Left lobe of liver (tissue), 2 donors: ENCODE results near the gene MALSU1. TPM values are rescaled to one million over a fixed set of nuclear protein-coding genes. Genes with fewer than 3 reads are reported as not detected.

Source experiments
- ATAC-seq: fragments of 200-7000 bp; cut with Tn5 transposase; one replicate; pipeline ENCODE4 v1.9.1; 2020; ENCODE audit warnings: mild to moderate bottlenecking, moderate library complexity
- DNase-seq: peaks from one replicate; pipeline ENCODE4 v3.0.0-alpha.2; 2020; ENCODE audit warnings: low spot score
- total RNA-seq: library from RNA; stranded (reverse); gene quantifications from one replicate; pipeline ENCODE4 v1.2.1, GENCODE V29; 2021
- donor health status: DM: no; HTN: no; CAD: no; lungs with moderate emphysema.
- donor health status: DM: no; HTN: yes; CAD: no.

Gene MALSU1
- total RNA-seq = 44.4 TPM

DNA sequence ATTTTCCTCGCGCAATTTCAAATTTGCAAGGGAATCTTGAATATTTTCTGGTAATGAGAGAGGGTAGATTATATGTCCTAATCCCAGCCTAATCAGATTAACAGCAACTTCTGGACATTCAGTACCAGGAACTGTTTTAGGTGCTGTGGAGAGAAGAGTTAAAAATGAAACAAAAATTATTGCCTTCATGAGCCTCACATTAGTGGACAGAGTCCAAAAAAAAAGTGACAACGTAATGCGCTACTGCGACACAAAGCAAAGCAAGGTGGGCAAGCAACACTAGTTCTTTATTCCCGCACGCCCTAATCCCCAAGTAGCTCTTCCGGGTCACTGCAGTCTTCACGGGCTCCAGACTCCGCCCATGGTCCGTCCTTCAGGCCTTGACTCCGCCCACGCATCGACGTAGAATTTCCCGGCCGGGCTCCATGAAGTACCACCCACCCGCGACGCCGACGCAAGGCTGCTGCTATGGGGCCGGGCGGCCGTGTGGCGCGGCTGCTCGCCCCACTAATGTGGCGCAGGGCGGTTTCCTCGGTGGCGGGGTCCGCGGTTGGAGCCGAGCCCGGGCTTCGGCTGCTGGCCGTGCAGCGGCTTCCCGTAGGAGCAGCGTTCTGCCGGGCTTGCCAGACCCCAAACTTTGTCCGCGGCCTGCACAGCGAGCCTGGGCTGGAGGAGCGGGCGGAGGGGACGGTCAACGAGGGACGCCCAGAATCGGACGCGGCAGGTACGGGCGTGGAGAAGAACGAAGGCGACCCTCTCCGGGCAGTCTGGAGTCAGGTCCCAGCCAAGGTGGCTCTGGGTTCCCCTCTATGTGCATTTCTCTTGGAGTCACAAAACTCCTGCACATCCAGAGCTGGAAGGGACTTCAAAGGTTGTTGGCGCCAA lies at the start of gene MALSU1:
Gene MALSU1, plus strand, starts transcription at position 455 of the 885 bp plus-strand sequence. Its CDS starts 14 bp downstream, at position 469.
- ATAC-seq = peak; percentile 96
- peak; percentile 97 for DNase-seq

DNA sequence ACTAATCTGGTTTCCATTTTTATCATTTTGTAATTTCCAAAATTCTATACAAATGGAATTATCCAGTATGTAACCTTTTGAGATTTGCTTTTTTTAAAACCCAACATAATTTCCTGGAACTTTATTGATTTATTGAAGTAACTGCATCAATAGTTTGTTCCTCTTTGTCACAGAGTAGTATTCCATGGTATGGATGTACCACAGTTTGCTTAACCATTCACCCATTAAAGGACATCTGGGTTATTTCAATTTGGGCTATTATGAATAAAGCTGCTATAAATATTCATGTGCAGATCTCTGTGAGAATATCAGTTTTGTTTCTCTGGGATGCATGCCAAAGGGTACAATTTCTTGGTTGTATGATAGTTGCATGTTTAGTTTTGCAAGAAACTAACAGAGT lies 49.7 kb upstream of the MALSU1 start:
- no peak for DNase-seq
- no peak for ATAC-seq

DNA sequence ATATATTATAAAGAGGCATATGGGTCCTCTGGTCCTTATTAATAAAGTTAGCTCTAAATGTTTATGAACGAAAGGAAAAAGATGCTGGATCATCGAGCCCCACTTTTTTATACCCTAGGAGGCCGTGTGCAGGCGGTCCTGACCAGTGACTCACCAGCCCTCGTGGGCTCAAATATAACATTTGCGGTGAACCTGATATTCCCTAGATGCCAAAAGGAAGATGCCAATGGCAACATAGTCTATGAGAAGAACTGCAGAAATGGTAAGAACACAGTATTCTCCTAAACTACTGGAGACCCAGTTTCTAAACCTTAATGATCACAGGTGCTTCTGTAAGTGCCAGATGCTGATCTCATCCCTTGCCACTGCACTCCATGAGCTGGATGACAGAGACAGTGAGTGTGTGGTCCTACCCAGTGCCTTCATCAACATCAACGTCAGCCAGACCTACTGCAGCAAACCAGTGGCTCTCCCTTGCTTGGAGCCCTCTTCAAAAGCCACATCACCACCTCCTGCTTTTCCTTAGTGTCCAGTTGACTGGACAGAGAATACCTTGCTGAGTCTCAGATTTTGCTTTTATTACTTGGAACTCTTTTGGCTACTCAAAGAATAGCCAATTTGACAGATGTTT lies 45.0 kb upstream of the MALSU1 start:
- DNase-seq = no peak
- no peak for ATAC-seq

DNA sequence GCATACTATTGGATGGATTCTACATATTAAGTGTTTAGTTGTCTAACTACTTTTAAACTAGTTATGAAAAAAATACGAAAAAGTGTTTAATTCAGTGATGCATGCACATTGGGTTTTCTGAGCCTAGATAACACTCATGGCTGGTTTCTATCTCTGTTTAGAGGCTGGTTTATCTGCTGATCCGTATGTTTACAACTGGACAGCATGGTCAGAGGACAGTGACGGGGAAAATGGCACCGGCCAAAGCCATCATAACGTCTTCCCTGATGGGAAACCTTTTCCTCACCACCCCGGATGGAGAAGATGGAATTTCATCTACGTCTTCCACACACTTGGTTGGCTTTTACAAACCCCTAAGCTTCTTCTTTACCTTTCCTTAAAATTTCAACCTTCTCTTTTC lies 42.4 kb upstream of the MALSU1 start:
- no peak for ATAC-seq
- DNase-seq = no peak

DNA sequence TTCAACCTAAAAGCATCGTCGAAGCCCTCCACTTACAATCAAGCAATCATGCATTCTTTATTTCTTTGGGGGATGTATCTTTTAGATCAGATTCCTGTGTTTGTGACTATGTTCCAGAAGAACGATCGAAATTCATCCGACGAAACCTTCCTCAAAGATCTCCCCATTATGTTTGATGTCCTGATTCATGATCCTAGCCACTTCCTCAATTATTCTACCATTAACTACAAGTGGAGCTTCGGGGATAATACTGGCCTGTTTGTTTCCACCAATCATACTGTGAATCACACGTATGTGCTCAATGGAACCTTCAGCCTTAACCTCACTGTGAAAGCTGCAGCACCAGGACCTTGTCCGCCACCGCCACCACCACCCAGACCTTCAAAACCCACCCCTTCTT lies 38.8 kb upstream of the MALSU1 start:
- DNase-seq (no peak), ATAC-seq (no peak)

DNA sequence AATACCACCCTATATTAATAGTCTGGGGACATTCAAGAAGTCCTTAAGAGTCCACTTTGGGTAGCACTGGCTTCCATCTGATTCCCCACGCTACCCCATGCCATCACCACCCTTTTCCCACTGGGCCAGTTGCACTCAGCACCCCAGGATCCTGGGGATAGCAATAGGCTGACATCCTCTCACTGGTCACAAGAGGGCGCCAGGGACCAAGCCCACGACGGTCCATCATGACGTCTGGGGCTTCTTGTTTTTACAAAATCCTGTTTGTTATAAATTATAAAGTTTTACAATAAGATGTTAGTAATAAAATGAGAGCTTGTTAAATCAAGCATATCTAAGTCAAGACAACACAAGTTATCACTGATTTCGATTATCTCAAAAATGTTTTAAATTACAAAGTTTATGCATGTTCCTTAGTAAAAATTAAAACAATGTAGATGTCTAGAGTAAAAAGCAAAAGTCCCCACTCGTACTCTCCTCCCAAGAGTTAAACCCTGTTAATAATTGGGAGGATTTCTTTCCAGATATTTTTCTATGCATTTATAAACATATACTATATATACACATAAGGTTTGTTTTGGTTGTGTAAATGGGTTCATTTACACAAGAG lies 37.2 kb upstream of the MALSU1 start:
- DNase-seq = peak; percentile 53
- peak; percentile 94 for ATAC-seq

DNA sequence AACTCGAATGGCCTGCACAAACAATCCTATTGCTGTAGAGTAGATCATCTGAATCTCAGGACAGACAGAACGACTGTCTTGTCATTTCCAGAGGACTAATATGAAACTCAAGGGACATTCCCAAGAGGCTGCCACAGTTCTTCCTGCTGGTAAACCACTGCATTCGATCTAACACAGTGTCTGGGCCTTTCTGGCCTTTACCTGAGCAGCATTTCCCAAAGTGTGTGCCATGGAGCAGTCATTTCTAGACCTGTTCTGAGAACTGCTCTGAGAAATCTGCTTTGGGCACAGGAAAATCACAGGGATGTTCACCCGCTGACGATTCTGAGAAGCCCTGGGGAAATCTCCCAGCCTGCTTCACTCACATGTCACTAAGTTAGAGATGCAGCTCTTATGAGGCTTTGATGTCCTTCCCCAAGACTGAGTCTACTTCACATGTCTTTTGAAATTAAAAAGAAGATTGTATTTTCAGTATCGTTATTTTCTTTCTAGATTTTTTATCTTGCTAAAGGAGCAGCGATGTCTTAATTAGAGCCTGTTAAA lies 34.2 kb upstream of the MALSU1 start:
- DNase-seq = no peak
- ATAC-seq = no peak

DNA sequence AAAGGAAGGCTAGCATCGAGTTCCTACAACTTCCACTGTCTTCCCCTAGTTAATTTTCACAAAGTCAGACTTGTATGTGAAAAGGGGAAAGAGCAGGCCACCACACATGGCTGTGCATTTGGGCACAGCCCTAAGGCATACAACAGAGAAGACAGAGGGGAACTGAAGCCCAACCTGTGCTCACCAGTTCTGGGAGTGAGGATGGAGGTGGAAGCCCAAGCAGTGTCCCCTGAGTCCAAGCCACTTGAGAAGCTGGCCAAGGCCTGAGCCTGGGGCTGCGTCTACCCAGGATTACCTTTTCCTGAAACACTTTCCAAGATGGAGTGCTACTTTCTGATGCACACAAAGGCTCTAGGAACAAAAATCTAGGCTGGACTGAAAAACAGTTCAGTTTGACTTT lies 32.2 kb upstream of the MALSU1 start:
- ATAC-seq (no peak), DNase-seq (no peak)

DNA sequence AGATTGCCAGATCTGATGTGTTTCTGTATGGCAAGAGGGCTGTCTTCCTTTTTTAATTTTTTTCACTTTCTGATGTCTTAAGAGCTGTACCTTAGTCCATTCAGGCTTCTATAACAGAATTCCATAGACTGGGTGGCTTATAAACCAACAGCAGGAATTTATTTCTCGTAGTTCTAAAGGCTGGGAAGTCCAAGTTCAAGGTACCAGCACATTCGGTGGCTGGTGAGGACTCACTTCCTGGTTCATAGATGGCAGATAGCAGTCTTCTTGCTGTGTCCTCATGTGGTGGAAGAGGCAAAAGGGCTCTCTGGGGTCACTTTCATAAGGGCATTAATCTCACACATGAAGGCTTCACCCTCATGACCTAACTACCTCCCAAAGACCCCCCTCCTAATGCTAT lies 31.8 kb upstream of the MALSU1 start:
- ATAC-seq = no peak
- DNase-seq = no peak

DNA sequence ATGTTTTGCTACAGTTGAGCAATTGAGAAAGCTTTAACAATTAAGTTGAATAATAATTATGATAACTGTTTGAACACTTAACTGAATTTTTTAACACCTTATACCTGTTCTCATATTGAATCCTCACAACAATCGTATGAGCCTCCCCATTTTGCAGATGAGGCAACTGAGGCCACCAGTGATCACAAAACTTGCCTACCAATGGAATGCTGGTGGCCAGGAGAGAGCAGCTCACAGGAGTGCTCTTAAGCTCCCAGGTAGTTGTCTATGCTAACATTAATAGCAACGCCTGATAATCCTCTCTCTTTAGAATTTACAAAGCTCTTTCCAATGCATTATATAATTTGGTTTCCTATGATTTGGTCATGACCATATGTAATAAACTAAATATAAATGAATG lies 31.0 kb upstream of the MALSU1 start:
- ATAC-seq (no peak), DNase-seq (no peak)

DNA sequence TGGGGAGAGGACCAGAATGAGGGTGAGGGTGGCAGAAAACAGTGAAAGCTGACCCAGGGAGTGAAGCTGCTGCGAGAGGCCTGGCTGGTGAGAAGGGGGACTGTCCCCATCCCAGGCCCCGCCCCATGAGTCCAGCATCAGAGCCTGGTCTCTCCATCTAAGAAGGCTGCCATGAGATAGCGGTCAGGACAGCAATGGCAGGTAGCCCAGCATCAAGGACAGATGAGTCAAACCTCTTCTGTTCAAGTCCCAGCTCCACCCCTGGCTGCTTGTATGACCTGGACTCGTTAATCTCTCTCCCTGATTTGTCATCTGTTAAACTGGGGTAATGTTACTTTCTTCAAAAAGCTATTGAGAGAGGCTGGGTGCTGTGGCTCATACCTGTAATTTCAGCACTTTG lies 30.4 kb upstream of the MALSU1 start:
- ATAC-seq (no peak), DNase-seq (no peak)

DNA sequence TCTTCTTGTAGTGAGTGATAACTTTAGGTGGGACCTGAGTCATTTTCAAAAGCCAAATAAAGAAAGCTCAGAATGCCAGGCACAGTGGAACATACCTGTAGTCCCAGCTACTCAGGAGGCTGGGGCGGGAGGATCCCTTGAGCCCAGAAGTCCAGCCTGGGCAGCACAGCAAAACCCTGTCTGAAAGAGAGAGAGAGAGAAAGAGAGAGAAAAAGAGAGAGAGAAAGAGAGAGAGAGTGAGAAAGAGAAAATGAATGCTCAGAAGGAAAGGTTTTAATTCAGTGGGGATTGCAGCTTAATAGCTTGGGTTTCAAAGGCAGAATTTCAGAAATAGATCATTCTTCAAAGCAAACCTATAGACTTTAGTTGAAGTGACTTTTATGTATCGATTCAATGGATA lies 26.9 kb upstream of the MALSU1 start:
- ATAC-seq = no peak
- no peak for DNase-seq

DNA sequence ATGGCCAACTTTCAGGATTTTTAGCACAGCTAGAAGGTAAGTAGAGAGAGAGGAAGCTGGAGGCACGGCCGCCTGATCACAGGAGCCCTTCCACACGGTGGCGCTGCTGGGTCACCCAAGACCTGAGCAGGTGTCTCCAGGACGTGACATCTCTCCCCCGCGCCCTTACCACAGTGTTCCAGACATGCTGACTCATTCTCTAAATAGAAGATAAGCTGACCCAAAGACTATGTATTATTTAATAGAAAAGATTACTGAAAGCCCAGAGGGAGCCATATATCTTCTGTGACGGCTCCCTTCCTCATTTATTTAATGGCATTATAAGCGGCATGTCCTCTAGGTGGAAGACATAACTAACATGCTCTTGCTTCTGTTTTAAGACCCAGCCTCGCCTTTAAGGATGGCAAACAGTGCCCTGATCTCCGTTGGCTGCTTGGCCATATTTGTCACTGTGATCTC lies 26.0 kb upstream of the MALSU1 start:
- DNase-seq = peak; percentile 91
- ATAC-seq = peak; percentile 99

DNA sequence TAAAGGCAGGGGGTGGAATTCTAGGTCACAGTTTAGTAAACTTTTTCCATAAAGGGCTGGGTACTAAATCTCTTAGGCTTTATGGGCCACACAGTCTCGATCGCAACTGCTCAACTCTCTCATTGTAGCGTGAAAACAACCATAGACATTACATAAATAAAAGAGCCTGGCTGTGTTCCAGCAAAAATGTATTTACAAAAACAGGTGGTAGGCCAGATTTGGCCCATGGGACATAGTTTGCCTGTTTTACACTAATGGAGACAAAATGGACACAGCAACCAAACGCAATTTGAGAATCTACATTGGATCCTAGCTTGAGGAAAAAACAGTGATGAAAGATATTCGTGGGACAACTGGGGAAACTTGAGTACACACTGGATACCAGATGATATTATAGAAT lies 23.2 kb upstream of the MALSU1 start:
- ATAC-seq = no peak
- DNase-seq = no peak

DNA sequence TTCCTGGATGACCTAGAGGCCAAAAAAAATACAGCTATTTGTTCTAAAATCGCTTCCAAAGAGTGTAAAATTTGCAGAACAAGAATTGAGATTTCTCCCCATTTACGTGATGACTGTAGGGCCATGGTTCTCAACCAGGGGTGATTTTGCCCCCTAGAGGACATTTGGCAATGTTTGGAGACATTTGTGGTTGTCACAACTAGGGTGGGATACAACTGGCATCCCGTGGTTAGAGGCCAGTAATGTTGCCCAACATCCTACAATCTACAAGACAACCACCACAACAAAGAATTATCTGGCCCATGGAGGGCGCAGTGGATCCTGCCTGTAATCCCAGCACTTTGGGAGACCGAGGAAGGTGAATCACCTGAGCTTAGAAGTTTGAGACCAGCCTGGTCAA lies 22.8 kb upstream of the MALSU1 start:
- ATAC-seq (no peak), DNase-seq (no peak)

DNA sequence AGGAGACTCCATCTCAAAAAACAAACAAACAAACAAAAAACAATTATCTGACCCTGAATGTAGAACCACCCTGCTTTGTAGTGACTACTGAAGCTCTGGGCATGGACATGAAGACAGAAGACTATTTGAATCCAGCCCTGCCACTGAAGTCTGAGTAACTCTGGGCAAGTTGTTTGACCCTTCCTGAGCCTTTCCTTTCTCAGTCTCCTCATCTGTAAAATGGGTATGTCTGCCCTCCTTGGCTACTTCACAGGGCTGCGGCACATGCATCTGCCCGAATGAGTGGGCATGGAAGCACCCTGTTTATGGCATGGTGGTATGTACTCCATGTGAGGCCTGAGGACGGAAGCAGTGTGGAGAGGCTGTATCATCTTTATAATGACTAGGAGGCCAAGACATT lies 22.2 kb upstream of the MALSU1 start:
- DNase-seq = no peak
- ATAC-seq = no peak

DNA sequence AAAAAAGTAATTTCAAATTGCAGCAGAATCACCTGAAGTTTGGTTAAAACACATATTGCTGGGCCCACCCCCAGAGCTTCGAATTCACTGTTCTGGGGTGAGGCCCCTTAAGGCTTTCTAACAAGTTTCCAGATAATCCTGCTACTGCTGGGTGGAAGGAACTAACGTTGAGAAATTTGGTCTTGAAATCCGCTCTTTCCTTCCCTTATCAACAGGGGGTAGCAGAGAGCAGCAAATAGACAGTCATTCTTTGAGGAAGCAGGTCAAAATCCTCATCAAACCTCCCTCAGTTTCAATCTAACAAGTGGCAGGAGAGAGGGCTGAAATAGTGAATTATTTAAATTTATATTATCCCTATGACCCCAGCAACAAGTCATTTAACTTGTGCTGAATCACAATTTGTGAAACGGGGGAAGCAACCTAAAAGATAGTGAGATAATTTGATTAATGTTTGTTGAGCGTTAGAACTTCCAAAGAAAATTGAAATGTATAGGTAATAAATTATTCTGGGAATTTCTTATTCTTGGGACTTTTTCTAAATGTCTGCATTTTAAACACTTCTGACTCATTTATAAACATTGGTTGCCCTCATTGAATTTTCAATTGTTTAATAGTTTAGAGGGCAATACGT lies 21.7 kb upstream of the MALSU1 start:
- ATAC-seq (peak; percentile 79), DNase-seq (no peak)

DNA sequence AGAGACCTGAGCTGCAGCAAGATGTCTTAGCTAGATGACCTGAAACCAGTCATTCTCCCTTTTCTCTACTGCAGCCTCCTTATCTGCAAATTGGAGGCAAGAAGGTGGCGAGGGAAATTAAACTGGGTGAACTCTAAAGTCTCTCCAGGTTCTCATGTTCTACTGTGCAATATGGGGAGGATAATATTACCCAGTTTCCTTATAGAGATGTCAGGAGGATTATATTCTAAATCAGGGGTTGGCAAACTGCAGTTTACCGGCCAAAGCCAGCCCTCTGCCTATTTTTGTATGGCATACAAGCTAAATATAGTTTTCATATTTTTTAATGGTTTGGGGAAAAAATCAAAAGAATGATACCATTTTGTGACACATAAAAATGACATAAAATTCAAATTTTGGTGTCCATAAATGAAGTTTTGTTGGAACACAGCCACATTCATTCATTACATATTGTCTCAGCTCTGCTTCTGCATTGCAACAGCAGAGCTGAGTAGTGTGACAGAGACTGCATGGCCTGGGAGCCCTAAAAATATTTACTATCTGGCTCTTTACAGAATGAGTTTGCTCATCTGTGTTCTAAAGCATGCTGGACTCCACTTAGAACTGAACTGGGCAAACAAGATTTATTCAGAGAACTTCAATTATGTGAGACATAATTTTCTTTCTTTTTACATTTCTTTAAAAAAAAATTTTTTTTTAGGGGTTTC lies 19.2 kb upstream of the MALSU1 start:
- DNase-seq (no peak), ATAC-seq (no peak)

DNA sequence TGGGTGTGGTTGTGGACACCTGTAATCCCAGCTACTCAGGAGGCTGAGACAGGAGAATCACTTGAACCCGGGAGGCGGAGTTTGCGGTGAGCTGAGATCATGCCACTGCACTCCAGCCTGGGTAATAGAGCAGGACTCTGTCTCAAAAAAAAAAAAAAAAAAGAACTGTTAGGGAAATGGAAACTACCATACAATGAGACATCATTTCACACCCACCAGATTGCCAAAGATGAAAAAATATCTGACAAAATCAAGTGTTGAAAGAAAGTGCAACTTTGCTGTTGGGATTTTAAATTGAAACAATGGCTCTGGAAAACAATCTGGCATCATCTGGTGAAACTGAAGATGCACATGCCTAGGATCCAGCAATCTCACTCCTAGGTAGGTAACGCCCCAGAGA lies 16.1 kb upstream of the MALSU1 start:
- ATAC-seq = no peak

DNA sequence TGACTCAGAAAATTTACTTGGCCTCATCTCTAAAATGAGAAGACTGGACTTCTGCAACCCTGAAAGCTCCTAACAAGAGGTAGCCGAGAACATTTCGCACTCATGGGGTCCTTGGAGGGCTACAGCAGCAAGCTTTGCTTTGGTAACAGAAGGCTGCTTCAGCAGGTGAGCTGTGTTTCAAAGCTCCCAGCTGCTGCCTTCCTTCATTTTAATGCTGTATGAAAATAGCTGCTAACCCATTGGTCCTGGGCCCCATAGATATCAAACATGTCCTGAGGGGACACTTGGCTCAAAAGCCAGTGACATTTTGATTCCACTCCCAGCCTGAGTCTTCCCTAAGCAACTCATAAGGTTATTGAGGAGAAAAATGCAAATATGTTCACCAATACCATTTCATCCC lies 14.3 kb upstream of the MALSU1 start:
- no peak for DNase-seq
- no peak for ATAC-seq

More for the DNA sequence above, 16.1 kb upstream of the MALSU1 start:
- no peak for DNase-seq
